IMR-90 (cell line): ENCODE measurements around the gene TRAF7.

Experiments
- POLR2A ChIP-seq: IDR thresholded peaks from 2 replicates; pipeline ENCODE4 v1.6.1; 2012; ENCODE audit warnings: mild to moderate bottlenecking, low read depth, low read length
- TF ChIP-seq, protein P1 (sequence below): conservative IDR thresholded peaks from 2 replicates; pipeline ENCODE4 v1.5.1; 2012; ENCODE audit warnings: mild to moderate bottlenecking, low read depth, low read length, improper control_type of control experiment

DNA sequence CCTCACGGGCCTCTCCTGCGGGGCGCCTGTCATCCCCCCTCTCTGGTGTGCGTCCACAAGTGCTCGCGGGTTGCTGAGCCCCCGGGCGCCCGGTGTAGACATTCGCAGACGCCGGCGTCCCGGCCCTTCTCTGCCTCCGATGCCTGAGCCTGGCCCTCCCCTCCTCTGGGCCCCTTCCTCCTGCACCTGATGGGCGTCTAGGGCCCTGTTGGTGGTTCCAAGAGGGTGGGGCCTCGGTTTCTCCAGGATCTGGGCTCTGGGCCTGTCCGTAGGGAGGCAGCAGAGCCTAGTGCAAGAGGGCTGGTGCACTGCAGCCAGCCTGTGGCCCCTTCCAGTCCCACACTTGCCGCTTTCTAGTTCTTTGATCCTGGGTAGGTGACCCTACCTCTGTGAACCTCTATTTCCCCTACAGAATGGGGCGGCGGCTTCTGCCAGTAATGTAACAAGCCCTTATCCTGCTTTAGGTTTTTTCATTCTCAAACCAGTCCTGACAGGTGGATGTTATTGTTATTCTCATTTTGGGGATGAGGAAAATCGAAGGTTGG is 68.4 kb downstream of the TRAF7 start:
- TF ChIP-seq, protein P1, sequence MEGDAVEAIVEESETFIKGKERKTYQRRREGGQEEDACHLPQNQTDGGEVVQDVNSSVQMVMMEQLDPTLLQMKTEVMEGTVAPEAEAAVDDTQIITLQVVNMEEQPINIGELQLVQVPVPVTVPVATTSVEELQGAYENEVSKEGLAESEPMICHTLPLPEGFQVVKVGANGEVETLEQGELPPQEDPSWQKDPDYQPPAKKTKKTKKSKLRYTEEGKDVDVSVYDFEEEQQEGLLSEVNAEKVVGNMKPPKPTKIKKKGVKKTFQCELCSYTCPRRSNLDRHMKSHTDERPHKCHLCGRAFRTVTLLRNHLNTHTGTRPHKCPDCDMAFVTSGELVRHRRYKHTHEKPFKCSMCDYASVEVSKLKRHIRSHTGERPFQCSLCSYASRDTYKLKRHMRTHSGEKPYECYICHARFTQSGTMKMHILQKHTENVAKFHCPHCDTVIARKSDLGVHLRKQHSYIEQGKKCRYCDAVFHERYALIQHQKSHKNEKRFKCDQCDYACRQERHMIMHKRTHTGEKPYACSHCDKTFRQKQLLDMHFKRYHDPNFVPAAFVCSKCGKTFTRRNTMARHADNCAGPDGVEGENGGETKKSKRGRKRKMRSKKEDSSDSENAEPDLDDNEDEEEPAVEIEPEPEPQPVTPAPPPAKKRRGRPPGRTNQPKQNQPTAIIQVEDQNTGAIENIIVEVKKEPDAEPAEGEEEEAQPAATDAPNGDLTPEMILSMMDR, result peak; percentile 29; the same call in 1 of the 2 replicates
- no peak for TF ChIP-seq POLR2A
